CD4-positive, alpha-beta T cell treated with Interleukin-6 at 100 ng/mL for 8 hours (primary cell): Measurements from ENCODE around the gene TRIM9.

Source experiments
- DNase-seq: peaks from one replicate; pipeline ENCODE4 v3.0.0-alpha.2; 2020; ENCODE audit warnings: mixed read lengths, low spot score

TRIM9 gene

GRCh38 chr14:51056421-51056820 lies 38.5 kb downstream of the TRIM9 start:
- DNase-seq: no peak

DNA sequence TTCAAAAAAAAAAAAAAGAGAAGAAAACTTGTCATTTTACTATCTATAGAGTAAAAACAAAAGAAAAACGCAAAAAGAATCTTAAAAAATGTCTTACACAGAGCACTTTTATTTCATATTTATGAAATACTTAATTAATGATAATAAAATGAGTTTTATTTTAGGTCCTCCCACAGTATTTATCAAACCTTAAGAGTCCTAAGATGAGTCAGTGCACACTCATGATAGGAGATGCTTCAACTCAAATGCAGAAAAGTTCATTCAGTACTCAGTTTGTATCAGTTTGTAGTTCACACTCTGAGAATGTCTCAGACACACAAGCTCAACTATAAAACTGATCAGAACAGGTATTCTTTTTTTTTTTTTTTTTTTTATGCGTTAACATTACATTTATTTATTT lies 41.7 kb downstream of the TRIM9 start:
- DNase-seq: no peak

DNA sequence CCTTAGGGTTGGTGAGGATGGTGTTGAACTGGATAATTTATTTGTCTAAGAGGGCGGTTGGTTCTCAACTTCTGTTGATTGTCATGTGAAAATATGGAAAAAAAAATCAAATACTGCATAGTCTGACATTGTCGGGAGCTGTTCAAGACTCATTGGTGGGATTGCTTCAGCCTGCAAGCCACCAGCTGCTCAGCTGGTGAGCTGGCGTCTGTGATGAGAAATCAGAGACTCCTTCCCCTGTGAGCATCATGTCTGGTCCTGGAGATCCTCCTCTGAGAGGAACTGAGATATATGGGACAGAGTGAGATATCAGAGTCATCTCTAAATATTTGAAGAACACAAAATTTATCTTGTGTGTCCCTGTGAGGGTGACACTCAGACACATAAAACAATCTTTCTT lies 49.9 kb downstream of the TRIM9 start:
- DNase-seq: no peak

GRCh38 chr14:51041883-51042282 lies 53.0 kb downstream of the TRIM9 start:
- no peak for DNase-seq

DNA sequence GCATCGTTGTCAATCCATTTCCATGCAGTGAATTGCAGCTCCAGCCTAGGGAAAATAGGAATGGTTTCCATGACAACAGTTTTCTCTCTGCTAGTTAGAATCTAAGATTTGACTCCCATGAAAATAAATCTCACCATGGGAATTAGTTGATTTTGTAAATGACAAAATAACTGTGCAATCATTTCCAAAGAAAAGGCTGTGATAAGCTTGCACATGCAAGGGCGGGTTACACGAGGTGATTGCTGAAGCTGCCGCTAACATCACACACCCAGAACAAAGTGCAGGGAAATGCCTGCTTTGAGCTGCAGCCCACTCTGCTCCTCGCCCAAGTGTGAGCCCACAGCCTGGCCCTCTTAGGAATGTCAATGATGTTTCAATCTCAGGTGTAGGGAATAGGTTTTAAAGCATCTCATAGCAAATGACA lies 53.8 kb downstream of the TRIM9 start:
- DNase-seq: no peak

GRCh38 chr14:51039252-51039651 lies 55.7 kb downstream of the TRIM9 start:
- no peak for DNase-seq

- DNase-seq: no peak
These were observed 59.2 kb downstream of the TRIM9 start for GRCh38 chr14:51035611-51036192.

DNA sequence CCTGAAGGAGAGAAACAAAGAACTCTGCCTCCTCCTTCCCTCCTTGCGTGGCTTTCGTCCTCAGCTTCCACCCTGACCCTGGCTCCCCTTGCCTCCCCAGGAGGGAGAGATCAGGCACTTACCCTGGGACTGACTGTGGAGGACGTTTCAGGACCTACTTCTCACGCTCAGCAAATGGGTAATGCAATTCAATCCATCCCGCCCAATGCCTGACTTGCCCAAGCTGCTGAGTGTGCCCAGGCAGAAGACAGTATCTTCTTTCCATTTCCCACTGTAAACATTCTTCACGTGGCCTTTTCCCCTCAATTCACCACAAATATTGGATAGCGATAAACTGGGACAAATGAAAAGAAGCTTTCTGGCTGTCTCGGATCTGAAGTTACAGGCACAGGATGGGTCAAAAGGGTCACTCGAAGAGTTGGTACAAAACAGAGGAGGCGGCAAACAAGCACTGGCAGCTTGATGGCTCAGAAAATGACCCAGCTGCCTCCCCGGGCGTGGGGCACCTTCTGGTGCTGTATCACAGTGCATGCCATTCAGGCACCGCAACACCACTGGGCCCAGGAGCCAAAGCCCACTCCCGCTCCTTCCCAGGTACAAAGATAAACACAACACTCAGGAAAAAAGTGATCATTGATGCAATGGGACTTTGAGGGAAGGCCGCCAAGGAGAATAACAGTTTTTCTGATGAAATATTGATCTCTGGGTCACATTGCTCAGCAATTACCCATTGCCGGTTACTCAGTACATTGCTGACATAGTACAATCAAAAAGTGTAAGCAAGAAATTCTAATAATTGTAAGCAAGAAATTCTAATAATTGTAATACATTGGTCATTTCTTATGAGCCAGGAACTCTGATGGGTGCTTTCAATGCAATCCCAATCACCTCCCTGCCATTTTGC lies 65.8 kb downstream of the TRIM9 start:
- no peak for DNase-seq

GRCh38 chr14:51028361-51028760 lies 66.5 kb downstream of the TRIM9 start:
- DNase-seq: no peak

- no peak for DNase-seq
These were observed 70.5 kb downstream of the TRIM9 start for GRCh38 chr14:51024377-51024776.

DNA sequence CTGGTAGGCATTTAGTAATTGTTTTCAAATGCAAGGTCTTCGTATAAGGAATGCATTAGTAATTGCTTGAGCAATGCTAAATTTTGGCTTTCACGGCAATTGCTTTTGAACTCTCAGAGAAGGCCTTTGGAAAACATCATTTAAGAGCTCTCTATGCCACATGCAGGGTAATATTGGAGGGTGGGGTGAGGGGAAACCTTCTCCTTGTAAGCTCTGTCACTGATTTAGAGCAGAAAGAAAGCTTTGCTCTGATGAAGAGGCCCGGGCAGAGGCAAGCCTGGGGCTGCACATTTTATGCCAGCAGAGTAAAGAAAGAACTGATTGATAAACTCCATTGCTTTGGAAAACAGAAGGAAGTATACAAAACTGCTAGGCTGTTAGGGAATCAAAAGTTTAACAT lies 70.9 kb downstream of the TRIM9 start:
- no peak for DNase-seq

DNA sequence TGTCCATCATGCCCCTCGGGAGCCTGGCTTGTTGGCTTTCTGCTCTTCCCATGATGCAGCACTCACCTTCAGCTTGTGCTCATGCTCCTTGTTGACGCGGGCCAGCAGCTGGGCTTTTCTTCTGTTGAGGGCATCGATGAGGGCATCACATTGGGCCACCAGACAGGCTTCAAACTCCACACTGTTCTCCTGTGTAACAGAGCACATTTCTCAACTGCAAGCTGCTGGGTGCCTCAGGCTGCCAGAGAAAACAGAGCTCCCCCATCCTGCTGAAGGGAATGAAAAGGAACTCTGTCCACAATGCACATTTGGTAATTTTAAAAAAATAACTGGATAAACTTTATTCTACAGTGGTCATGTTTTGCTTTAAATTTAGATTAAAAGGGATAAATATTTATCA lies 72.1 kb downstream of the TRIM9 start:
- no peak for DNase-seq

DNA sequence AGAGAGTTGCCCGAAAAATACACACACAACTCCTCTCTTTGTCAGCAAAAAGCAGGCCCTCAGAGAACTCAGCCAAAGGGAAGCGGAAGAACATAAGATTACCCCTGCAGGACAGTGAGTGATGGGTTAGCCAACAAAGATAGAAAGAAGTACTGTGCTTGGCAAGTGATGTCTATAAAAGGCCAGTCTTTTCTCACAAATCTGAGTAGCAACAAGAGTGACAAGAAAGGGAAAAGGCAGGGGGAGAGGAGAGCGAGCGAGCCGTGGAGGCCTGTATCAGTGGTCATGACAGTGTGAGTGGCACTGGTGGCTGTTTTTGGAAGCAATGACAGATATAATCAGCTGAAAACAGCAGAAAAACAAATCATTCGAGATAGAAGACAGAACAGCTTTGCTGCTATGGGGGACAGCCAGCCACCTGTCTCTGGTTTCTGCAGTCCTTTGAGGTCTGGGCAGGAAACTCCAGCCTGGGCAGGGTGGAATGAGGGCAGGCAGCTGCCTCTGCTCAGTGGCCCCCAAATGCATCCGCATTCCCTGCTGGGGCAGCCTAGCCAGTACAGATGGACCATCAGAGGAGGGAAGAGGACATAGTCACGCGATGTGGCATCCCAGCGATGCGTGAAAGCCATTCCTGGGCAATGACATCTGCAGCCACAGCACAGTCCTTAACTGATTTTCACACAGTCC lies 74.7 kb downstream of the TRIM9 start:
- DNase-seq: no peak

- no peak for DNase-seq
These were observed 75.8 kb downstream of the TRIM9 start for GRCh38 chr14:51019089-51019488.

- DNase-seq: no peak
These were observed 76.4 kb downstream of the TRIM9 start for GRCh38 chr14:51018521-51018920.

- DNase-seq: no peak
These were observed 80.3 kb downstream of the TRIM9 start for GRCh38 chr14:51014625-51015024.

GRCh38 chr14:51014086-51014485 lies 80.8 kb downstream of the TRIM9 start:
- DNase-seq: no peak

DNA sequence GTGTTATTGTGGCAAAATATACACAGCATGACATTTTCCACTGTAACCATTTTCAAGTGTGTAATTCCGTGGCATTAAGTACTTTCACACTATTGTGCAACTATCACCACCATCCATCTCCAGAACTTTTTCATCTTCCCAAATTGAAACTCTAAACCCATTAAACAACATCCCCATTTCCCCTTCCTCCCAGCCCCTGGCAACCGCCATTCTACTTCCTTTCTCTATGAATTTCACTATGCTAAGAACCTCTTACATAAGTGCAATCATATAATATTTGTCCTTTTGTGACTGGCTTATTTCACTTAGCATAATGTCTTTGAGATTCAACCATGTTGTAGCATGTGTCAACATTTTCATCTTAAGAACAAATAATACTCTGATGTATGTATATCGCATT lies 82.8 kb downstream of the TRIM9 start:
- no peak for DNase-seq

DNA sequence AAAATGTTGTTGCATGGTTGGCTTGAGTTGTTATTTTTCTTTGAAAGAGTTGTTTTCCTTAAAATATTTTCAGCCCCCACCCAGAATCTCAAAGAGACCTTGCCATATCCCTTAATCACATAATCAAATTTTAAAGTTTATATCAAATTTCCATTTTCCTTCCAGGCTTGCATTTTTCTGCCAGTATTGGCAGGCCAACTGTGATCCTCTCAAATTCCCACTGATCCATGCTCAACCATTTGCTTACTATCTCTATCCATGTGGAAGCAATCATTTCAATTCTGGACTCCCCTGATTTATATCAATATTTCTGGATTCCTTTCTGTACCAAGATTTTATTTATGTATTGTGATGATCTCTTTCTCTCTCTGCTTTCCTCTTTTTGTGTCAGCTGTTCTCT lies 86.5 kb downstream of the TRIM9 start:
- DNase-seq: no peak

DNA sequence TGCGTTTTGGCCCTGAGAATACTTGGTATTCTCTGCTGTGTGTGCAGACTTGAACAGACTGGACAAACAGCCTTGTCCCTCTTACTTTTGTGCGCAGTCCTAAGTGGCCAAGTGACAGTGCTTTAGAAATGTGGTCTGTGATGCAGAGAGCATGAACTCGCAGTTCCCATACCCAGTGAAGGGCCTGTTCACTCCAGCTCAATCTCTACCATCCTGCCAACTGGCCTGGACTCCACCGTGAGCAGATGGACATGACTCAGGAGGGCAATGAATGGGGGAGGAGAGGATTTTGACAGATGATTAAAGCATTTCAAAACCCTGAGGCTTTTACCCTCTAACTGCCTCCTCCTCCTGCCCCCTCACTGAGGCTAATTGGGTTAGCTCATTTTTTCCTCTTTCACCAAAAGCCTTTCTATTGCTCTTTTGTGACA lies 88.1 kb downstream of the TRIM9 start:
- DNase-seq: no peak

- no peak for DNase-seq
These were observed 88.6 kb downstream of the TRIM9 start for GRCh38 chr14:51006324-51006723.

DNA sequence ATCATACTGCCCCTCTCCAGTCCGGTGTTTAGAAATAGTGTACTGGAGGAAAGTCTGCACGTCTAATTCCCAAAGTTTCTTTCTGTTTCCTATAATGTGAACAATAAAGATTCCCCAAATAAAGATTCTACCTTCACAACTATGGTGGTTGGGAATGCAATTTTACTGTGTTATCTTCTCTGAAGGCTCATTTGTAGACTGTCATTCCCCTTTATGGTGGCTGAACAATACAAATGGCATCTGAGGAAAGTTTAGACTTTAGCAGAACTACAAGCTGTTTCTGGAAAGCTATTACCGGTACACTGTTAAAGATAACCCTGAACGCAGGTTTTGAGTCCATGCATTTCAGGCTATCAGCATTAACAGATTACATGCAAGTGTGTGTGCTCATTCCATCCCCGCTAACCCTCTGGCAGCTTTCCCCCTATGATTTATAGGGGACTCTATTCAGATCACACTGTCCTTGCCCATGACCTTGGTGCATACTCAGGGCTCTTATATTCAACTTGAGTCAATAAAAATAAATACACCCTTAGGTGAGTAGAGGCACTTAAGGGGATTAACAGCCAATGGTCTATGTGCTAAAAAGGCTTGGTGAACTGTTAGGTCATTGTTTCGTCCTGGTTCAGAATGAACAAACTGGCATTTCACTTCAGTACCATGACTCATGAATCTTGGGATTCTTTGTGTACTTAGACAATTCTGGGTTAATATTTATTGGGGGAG lies 89.9 kb downstream of the TRIM9 start:
- no peak for DNase-seq
